NCI-H187 (cell line): Measurements from ENCODE around the gene SCARF1.

Source experiments
- DNase-seq, 2 experiments: peaks; one replicate each; lab custom pipeline; 2025; lab: John Stamatoyannopoulos, UW

Gene SCARF1

DNA sequence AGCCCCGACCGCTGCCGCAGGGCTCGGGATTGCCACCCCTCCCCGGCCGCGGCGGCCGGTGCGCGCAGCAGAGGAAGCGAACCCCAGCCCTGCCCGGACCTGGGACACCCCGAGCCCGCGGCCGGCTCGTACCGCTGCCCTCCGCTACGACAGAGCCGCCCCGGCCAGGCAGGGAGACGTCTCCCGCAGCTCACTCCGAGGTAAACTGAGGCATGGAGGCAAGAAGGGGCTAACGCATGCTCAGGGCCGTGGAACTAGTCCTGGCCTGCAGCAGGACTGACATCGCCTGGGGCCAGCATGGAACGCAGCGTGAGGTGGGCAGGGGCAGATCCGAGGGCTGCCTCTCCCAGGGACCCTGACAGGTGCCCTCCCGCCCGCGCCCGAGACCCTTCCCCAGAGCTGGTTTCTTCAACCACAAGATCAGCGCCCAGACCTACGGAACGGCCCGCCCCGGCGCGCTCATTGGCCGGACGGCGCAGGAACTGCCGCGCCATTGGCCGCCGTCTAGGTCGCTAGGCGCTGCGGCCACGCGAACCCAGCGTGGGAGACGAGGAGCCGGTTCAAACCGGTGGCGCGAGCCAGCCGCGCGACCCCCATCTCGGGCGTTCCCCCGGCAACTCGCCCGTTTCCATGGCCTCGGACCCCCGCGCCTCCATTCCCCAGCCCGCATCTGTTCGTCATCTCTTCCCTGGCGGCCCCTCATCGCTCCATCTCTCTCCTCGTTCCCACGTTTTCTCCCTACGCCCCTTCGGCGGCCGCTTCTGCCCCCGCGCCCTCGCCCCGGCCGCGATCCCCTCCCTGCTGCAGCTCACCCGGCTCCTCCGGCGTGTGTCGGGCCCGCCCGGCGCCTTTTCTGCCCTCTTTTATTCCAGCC lies 17.3 kb downstream of the SCARF1 start, which contains the start of gene SLC43A2:
SLC43A2 (minus strand) TSS at position 853 of the 874 bp plus-strand sequence. CDS start 960 bp downstream, outside the sequence.
- DNase-seq = peak; percentile 10 to 64

DNA sequence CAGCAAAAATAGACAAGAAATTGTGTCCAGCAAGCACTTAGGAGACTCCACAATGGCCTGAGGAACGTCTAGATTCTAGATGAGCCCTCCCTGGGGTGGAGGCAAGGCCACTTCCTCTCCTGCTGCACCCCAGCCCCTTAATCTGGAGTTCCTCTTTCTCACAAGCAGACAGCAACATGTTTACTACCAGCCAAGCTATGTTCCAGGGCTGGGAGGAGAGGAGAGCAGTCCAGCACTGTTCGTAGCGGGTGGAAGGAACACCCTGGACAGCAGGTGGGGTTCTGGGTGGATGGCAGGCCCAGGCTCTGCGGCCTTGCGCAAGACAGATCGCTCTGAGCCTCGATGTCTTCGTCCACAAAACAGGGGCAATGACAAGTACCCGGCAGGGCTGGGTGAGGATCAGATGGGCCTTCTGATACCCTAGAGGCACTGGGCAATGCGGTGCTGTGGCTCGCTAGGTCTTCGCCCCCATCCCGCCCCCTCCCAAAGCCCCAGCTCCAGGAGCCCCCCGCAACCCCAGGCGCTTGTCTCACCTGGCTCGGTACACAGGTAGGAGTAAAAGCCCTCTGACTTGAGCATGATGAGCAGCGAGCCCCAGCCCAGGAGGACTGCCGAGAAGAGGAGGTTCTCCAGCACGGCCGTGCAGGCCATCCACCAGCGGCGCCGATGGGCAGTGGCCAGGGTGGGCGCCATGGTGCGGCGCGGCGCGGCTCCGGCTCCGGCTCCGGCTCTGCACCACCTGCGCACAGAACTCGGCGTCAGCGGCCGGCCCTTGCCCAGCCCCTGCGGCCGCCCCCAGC lies 18.1 kb downstream of the SCARF1 start:
- no peak for DNase-seq

DNA sequence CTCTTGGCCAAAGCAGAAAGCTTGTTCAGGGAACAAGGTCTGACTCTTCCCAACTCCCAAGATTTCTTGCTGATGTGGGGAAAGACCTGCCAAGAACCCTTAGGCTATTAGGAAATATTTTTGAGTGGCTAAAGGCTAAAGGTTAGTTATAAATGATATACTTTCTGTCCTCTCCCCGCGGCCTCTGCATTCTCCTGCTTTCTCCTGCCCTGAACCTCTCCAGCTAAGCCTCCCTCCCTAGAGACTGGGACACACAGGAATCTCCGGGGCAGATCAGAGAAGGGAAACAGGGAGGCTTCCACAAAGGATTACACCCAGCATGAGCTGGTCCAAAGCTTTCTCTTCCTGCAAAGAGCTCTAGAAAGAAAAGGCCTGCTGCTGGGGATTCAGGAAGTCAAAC lies 19.2 kb downstream of the SCARF1 start:
- no peak for DNase-seq

DNA sequence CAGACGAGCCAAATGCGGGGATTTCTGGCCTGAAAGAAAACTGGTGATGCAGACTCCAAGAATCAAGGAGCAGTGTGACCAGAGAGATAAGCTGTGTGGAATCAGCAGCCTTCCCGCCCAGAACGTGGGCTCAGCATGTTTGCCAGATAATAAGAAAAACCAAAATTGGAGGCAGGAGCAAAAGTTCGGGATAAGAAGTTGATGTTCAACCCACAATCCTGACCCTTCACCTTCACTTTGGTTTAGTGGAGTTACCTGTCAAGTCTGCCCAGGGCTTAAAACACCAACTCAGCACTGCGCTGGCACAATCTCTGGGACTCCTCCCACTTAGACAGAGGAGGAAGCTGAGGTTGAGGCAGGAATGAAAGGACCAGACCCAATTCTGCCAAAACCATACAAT lies 20.0 kb downstream of the SCARF1 start:
- DNase-seq = no peak

DNA sequence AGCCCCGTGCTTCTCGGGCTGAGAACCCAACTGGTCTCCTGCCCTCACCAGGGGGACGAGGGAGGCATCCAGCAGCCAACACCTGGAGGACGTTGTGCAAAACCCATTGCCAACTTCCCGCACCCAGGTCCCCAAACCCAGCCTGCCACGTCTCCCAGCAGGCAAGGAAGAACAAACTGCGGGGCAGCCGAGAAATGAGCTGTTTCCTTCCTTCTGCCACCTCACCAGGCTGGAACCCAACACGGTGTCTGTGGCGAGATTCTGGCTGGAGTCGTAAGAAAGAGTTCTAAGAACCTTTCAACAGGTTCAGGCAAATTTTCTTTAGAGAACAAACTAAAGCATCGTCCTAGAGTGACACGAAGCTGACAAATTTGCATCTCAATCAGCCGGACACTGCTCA lies 20.5 kb downstream of the SCARF1 start:
- no peak for DNase-seq

DNA sequence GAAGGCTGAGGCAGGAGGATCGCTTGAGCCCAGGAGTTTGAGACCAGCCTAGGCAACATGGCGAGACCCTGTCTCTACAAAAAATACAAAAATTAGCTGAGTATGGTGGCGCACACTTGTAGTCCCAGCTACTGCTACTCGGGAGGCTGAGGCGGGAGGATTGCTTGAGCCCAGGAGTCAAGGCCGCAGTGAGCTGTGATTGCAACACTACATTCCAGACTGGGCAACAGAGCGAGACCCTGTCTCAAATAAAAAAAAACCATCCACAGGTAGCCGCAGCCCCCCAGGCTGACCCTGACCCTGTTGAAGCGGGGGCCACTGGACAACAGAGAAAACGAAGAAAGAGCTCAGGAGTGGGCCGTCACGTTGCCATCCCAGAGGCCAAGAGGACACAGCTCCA lies 20.9 kb downstream of the SCARF1 start:
- no peak for DNase-seq

DNA sequence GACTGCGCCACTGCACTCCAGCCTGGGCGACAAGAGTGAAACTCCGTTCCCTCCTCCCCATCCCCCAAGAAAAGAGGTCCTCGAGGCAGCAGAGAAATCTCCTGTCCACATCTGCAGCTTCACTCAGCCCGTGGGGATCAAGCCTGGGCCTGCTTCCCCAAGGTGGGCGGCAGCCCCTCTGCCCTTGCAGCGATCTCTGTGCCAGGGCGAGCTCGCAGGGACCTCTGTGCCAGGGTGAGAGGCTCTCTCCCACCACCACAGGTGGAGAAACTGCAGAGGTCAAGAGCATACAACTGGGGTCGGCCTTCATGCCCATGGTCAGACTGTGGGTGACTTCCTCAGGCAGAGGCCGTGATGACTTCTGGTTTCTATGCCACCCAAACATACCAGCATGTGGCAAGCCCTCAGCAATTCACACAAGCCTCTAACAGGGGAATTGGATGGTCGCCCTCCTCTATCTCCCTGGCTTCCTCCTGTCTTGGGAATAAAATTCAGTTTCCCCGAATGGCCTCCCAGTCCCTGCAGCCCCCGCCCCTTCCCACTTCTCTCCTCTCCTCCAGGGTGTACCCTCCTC lies 22.4 kb downstream of the SCARF1 start:
- no peak for DNase-seq

DNA sequence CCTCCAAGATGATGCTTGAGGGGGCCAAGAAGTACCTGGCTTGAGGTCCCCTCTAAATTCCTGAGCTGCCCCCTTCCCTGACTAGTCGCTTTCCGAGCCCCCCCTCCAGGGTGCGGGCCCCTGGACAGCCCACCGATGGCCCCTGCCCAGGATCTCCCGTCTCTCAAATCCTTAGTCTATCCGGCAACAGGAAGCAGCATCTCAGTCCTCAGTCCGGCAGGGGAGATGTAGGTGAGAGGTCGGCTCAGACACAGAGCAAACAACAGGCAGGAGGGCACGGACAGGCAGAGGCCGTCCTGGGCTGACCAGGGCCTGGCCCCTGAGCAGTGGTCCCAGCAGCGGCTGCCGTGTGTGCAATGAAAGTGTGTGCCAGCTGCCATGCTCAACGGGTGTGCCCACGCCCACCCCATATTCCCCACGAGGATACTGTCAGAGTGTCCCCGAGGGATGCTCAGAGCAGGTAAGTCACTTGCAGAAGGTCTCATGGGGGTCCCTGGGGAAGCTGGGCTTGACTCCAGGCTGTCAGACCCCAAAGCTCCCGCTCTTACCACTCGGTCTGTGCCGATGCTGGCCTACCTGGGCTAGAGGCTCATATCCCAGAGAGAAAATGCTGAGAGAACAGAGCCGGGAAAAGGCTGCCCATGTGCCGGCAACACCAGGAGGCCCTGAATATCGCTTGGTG lies 24.1 kb downstream of the SCARF1 start:
- DNase-seq = no peak

DNA sequence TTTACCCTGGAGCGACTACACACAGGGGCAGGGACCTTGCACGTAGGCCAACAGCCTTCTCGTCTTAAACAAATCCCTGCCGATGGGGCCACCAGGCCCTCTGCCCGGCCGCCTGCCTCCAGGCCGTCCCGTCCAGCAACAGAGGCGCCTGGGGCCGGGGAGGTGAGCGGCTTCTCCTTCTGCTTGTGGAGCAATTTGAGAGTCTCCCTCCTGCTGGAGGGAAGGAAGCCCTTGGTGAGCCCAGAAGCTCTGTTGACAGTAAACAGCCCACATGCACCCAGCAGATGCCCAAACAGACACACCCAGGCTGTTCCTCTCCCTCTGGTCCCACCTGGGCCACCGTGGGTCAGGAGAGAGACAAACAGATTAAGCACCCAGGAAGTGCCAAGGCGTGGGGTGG lies 25.0 kb downstream of the SCARF1 start:
- DNase-seq = no peak

DNA sequence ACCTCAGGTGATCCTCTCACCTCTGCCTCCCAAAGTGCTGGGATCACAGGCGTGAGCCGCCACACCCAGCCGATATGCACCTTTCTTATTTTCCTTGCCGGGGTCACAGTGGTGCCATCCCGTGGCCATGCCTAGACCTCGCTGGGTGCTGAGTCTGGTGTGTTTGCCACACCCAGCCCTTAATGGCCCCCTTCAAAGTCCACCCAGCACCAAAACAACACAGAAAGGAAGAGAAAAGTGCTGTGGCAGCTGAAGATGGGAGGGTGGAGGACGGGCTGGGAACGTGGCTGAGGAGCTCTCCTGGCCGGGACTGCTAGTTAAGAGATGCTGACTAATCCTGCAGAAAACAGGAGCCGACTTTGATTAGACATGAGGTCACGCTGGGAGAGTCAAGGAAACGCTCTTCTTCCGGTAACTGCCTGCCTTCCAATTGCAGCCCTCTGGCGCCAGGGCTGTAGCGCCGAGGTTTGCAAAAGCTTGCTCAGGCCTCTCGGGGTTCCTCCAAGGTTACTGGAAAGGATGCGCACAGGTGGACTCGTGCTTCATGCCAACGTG lies 27.8 kb downstream of the SCARF1 start:
- DNase-seq = no peak

DNA sequence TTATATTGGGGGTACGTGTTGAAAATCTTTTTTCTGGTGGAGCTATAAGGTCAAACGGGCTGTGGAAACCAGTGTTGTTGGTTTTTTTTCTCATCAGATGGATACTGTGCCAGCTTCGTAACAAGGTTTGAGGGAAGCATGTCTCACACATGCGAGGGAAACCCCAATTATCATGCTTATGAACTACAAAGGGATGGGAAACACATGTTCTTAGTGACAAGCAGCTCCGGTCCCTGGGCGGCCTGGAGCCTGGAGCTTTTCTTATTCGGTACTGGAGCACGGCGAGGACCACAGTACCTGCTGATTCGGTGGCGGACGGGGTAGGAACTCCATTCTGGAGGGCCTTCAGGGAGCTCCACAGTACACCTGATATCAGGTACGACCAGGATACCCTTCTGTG lies 29.4 kb downstream of the SCARF1 start:
- DNase-seq = no peak

DNA sequence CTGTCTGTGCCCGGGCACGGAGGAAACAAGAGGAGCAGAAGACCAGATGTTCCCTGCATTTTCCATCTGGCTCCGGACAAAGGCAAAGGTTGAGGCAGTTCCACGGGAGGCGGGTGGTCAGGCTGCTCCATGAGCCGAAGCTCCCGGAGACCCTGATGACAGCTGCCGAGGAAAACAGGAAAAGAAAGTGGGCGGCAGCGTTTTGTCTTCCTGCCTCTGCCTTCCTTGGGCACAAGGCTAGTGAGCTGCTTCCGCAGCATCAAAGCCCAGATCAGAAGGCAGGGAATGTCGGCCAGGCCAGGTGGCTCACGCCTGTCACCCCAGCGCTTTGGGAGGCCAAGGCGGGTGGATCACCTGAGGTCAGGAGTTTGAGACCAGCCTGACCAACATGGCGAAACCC lies 33.1 kb downstream of the SCARF1 start:
- no peak for DNase-seq

DNA sequence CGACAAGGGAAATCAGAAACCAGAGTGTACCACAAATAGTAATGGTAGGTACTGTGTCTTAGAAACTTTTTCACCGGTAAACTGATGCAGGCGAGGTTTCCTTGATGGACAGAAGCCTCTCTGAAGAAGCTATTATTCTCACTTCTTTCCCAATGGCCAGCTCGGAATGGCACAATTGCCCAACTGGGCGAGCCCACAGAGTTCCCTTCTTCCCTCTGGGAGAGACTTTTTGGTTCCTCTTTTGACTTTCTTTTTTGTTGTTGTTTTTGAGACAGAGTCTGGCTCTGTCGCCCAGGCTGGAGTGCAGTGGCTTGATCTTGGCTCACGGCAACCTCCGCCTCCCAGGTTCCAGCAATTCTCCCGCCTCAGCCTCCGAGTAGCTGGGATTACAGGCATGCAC lies 33.8 kb downstream of the SCARF1 start:
- DNase-seq = no peak

DNA sequence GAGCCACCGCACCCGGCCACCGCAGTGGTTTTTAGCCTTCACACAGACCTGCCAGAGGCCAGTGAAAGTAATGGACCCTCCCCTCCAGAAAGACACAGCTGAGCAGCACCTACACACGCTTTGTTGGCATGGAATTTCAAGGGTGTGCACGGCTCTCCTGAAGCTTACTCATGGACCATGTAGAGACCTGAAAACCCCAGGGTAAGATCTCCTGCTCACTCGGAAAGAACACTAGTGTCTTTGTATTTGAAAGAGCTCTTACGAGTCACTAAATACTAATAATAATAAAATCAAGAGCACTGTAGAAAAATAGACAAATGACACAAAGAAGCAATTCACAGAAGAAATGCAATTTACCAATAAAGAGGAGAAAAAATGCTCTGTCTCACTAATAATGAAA lies 36.9 kb downstream of the SCARF1 start:
- no peak for DNase-seq

DNA sequence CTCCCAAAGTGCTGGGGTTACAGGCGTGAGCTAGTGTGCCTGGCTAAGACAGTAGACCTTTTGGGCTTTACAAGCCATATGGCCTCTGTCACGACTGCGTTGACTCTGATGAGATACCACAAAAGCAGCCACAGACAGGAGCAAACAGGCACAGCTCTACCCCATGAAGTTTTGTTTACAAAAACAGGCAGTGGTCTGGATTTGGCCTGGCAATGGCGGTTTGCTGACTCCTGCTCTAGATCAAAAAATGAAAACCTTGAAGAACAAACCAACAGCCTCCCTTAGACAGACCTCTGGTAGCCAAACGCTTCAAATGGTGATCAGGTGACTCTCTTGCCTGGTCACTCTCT lies 37.6 kb downstream of the SCARF1 start:
- no peak for DNase-seq

DNA sequence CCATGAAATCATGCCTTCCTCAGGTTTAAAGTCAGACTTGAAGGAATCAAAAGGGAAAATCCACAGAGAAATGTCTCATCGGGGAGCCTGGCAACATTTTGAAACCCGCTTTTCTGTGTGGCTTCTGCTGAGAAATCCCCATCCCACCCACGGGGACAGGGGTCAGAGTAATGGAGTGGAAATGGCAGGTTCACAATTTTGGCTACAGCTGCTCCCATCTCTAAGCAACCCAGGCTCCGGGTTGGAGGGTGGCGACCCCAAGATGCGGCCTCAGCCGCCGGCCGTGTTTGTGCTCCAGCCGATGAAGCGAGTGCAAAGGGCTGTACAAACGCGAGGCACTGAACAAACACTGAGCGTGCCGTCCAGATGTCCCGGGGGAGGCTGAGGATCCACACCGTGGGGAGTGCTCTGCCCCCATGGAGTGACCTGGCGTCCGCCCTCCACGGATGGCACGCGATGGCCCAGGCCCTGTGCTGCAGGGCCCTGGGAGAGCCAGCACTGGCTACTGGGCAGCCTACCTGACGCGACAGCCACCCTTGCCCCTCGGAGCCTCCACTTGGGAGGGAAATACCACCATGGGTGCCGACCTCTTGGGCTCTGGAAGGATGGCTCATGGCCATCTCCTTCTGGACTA lies 39.1 kb downstream of the SCARF1 start:
- no peak for DNase-seq

DNA sequence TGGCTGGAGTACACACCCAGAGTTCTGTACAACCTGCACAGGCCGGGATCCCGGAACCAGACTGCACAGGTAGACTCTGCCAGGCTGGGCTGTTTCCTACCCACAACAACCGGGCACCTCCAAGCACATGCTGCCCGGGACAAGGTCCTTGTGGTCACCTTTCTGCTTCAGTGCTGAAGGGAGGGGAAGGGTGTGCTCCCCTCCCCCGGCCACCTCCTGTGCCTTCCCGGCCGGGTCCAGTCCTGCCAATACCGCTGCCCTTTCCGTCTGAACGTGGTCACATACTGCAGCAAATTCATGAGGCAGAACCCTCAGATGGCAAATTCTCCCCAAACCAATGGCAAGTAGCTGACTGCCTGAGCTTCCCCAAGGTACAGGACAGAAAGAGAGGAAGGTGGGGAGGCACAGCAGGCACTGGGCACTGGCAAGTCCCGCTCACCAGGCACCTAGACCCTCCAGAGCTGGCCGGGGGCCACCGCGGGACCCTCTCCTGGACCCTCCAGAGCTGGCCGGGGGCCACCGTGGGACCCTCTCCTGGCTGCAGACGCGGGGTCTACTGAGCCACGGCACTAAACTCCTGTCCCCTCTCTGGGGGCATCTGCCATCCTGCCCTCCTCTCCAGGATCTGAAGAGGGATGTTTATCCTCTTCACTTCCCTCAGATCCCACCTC lies 39.7 kb downstream of the SCARF1 start:
- DNase-seq = no peak

DNA sequence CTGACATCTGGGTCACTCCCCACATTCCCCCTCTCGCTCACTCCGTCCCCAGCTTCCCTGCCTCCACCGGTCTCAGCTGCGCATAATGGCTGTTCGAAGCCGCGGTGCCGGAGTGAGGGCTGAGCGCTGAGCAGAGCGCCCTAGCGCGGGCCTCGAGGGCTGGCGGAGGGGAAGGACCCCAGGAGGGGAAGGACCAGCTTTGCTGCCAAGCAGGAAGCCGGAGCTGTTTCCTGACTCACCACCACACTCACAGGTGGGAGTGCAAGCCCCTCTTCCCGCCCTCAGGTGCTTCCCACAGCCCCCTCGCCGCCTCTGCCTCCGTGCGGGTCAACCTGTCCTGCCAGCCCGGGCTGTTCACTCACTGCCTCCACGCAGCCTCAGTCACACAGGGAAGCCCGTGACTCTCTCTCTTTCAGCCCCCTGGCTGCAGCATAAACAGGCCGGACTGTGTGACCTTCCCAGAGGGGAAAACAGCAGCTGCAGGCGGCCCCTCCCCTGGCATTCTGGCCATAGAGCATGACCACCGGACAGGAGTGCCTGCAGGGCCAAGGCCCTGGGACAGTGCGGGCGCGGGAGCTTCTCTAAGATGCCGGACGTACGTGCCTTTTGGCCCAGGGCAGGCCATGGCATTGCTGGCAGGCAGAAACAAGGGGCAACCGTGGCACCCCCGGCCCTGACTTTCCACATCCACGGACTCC lies 40.6 kb downstream of the SCARF1 start:
- DNase-seq = no peak

DNA sequence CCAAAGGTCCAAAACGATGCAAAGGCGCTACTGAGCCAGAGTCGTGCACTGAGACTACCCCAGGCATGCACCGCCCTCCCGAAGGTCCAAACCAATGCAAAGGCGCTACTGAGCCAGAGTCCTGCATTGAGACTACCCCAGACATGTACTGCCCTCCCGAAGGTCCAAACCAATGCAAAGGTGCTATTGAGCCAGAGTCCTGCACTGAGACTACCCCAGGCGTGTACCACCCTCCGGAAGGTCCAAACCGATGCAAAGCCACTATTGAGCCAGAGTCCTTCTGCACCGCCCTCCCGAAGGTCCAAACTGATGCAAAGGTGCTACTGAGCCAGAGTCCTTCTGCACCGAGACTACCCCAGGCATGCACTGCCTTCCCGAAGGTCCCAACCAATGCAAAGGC lies 44.0 kb downstream of the SCARF1 start:
- DNase-seq = no peak

DNA sequence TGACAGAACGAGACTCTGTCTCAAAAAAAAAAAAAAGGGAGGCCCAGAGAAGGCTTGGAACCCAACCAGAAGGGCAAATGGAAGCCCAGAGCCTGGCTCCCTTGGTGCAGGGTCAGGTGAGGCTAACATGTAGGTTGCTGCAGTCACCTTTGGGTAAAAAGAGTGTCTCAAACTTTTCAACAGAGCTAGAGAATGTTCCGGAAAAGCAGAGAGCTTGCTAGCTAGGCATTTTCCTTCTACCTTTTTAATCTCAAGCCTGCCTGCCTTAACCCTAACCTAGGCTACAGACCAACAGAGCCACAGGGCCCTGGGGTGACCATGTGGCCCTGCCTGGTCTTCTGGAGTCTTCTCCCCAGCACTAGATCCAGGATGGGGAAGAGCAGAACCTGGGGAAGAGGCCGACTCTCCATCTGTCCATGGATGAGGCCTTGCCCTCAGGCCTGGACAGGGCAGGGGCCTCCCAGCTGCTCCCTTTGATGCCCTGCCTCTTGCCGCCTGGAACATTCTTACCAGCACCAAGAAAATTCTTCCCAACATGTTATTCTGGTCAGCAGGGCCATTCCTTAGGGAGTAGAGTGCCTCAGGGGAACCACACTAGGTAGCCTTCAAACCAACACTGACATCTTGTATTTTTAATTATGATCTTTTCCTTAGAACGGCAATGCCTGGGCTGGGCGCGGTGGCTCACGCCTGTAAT lies 47.0 kb downstream of the SCARF1 start:
- no peak for DNase-seq
